Jurkat, Clone E6-1 (cell line): ENCODE data around the gene COTL1.
"Not testable (repeated sequence)": the region's sequence is repeated elsewhere in the genome, so short reads cannot be mapped to it uniquely, and the experiment has no call there.

Source experiments
- DNase-seq: peaks from one replicate; pipeline ENCODE4 v3.0.0-alpha.2; 2011; ENCODE audit warnings: low read depth, low spot score
- H3K4me3 ChIP-seq: 2 replicates; pipeline ENCODE4 v1.5.1; 2011; ENCODE audit warnings: mild to moderate bottlenecking, low read length, control low read depth, moderate library complexity

COTL1 gene

DNA sequence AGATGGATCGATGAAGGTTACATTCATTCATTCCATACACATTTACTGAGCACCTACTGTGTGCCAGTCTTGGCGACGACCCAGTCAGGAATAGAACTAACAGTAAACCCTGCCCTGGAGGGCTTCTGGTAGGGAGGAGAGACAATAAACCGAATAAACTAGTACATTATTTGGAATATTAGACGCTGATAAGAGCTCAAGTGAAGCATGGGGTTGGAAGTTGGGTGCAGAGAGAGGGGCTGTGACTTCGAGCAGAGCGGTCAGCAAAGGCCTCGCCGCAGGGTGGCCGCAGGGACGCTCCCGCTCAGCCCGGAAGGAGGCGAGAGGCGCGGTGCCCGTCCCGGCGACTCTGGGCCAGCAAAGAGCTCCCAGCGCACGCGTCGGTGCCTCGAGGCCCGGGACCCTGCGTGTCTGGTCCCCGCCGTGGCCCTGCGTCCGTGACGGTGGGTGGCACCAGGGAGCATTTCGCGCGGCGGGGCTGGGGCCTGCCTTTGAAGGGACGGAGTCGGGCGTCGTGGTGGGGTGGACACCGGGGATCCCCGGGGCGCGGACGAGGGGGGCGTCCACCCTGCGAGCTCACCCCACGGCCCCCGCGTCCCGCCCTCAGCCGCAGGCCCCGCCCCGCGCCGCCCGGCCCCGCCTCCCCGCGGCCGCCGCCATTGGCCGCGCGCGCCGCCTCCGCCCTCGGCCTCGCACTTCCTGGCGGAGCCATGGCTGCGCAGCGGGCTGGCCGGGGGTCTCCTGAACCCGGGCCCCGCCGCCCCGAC, 30.1 kb upstream of the COTL1 start, which contains the start of gene KLHL36:
Gene KLHL36, plus strand, starts transcription at position 684 of the 767 bp plus-strand sequence. CDS start 2,357 bp downstream, outside the sequence.
- no peak for DNase-seq
- H3K4me3 ChIP-seq, result peak within 1 kb of the TSS; percentile 53

DNA sequence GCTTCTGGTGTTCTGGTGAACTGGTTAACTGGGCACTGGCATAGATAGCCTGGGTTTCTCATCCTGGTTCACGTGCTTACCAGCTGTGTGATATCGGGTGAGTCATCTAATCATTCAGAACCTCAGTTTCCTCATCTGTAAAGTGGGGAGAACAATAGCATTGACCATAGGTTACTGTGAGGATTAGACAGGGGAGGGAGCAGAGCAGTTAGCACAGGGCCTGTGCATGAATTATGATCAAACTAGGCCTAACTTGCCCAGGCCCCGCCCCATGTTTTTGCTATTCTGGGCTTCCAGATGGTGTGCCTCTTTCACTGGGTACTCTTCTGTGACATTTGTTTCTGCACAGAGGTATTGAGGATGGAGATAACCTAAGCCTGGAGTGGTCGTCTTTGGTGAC, 25.8 kb upstream of the COTL1 start:
- DNase-seq, result no peak
- H3K4me3 ChIP-seq, result no peak overlapping the region

DNA sequence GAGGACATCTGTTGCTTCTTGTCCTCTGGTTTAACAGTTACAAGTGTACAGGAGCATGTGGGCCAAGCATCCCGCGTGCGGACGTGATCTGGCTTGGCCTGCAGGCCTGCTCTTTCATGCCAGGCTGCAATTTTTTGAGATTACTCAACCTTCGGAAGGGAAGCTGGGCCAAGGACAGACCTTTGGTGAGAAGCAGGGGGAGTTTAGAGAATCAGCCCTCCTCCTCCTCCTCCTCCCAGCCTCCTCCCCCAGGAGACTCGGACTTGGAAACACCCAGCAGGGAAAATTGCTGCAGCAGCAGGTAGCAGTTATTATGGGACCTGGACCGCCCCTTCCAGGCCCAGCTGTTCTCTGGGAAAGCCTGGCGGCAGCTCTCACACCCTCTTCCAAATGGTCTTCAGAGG, 25.3 kb upstream of the COTL1 start:
- no peak for DNase-seq
- H3K4me3 ChIP-seq, result no peak overlapping the region

DNA sequence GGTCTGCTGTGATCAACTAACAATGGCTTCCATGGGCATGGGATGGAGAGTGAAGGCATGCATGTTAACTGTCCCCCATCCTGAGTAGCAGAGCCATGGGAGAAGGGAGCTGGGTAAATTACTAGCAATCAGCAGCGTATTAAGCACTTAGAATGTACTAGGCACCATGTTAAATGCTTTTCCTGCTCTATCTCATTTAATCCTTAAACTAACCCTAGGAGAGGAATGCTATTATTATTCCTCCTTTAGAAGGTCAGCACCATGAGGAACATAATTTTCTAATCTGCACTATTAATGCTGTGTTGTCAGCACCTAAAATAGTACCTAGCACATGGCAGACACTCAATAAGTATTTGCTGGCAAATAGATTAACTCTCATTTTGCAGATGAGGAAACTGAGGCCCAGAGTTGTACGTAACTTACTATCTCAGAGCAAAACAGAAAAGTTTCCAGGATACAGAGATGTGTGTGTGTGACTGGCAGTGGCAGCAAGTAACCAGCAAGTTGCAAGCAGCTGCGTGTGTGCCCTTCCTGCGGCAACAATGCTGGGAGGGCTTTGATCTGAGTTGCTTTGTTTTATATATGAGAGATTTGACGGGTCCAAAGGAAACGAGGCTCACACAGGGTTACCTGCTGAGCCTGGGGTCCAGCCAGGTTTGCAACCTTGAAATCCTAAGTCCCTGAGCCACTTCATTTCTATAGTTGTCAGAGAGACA, 23.9 kb upstream of the COTL1 start:
- peak; percentile 62 for DNase-seq
- H3K4me3 ChIP-seq, result 0 out of 2 replicates have a peak overlapping the region, but pooled peaks have one; percentile 25

DNA sequence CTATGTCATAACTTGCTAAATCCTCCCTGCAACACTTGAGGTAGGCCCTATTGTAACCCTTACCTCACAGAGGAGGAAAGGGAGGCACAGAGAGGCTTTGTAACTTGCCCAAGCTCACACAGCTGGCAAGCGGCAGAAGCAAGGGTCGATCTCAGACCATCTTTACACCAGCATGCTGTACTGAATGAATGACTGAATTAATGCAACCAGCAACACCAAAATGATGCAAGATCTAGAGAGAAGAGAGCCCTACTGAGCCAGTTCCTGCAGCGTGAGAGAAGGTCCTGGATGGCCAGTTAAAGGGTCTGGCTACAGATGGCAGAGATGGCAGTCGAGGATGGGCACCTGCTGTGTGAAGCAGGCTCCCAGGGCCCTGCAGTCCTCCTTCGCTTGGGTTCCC, 22.3 kb upstream of the COTL1 start:
- H3K4me3 ChIP-seq, result no peak overlapping the region
- DNase-seq, result no peak

DNA sequence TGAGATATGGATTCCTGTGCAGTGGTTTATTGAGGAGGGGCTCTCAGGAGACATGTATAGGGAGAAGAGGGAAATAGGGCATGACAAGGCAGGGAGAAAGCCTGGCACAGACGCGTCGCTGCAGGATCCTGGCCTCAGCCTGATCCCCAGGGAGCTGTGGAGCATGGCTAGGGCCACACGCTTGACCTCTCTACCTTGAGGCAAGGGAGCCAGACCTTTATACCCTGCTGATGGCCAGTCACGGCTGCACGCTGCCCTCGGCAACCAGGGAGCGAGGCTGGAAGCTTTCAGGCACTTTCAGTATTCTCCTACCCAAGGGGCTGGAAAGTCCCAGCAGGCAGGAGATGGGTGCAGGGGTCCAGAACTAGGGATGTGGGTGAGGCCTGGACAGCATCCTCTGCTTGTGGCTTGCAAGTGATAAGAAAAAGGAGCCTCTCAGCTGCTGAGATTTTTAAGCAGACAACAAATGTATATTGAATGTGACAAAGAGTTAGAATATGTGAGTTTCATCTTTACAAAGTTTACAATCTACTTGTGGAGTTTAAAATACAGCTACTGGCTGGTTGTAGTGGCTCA, 20.4 kb upstream of the COTL1 start:
- no peak overlapping the region for H3K4me3 ChIP-seq
- no peak for DNase-seq

DNA sequence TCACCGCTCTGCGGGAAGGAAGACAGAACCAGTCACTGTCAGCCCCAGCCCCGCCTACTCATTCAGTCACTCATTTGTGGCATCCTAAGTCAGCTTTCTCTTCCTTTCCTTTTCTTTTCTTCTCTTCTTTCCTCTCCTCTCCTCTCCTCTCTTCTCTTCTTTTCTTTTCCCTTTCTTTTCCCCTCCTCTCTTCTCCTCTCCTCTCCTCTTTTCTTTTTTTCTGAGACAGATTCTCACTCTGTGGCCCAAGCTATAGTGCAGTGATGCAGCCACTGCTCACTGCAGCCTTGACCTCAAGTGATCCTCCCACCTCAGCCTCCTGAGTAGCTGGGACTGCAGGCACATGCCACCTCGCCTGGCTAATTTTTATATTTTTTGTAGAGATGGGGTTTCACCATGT, 19.8 kb upstream of the COTL1 start:
- DNase-seq, result no peak
- no peak overlapping the region for H3K4me3 ChIP-seq

DNA sequence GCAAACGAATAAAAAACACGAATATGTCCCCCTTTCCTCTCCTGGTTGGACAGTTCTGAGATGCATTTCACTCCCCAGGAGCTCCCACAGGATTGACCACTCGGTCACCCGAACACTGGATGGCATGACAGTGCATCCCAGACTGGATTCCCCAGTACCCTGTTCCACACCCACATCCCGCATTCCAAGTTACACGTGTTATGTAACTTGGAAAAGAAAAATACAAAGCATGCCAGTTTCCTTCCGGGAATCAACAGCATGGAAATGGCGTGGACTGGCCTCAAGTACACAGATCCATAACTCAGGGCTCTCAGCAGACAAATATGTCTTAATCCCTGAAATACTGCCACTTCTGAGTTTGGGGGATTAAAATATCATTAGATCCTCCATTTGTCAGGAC, 17.8 kb upstream of the COTL1 start:
- no peak overlapping the region for H3K4me3 ChIP-seq
- no peak for DNase-seq

DNA sequence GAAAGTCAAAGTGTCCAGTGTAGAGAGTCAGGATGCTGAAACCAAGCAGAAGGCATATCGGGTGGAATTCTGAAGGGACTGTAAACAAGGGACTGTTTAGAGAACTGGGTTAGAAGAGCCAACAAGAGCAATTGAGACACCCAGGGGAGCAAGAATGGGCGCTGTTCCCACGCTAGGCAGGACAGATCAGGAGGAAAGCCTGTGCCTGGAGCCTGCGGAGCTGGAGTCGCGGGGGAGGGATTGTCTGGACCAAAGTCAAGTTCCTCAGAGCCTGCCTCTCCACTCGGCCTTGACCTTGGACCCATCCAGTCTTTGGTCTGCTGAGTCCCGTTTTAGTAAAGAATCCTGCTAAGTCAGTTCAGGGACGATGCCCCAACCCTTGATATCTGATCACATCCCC, 15.7 kb upstream of the COTL1 start:
- DNase-seq, result no peak
- no peak overlapping the region for H3K4me3 ChIP-seq

DNA sequence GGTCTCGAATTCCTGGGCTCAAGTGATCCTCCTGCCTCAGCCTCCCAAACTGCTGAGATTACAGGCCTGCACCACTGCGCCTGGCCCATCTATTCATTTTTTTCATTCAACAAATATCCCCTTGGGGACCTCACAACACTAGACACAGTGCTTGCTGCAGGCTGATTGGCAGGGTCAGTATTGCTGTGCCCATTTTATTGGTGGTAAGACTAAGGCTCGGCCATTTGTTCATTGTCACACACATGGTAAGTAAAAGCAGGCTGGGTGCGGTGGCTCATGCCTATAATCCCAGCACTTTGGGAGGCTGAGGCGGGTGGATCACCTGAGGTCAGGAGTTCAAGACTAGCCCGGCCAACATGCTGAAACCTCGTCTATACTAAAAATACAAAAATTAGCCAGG, 15.0 kb upstream of the COTL1 start:
- not testable (repeated sequence) for DNase-seq, H3K4me3 ChIP-seq

DNA sequence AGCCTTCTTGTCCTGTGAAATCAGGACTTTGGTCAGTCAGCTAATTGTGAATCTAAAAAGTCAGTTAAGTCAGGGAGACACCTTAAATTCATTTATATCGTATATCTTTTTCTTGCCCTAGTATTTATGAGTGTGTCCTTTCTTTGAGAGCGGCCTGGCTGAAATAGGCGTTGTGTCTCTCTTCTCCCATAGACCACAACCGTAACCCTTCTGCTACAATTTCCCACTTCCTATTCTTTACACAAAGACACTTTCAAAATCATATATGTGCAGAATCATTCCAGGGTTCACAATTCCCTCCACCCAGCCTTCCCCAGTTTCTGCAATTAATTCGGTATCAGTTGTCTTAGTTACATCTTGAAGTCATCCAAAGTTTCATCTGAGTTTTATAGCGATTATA, 14.0 kb upstream of the COTL1 start:
- H3K4me3 ChIP-seq, result no peak overlapping the region
- DNase-seq, result no peak

DNA sequence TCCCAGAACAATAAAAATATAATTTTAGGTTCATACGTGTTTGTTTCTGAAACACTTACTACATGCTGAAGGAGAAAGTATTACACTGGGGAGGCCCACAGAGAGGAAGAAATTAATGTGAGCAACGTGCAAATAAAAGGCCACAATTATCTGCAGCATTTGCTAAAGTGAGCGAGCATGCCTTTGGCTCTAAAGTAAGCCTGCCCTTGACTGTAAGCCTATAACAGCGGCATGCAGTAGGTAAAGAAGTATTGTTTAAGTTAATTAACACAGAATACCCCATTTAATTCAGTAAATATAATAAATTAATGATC, 13.2 kb upstream of the COTL1 start:
- no peak for DNase-seq
- no peak overlapping the region for H3K4me3 ChIP-seq

DNA sequence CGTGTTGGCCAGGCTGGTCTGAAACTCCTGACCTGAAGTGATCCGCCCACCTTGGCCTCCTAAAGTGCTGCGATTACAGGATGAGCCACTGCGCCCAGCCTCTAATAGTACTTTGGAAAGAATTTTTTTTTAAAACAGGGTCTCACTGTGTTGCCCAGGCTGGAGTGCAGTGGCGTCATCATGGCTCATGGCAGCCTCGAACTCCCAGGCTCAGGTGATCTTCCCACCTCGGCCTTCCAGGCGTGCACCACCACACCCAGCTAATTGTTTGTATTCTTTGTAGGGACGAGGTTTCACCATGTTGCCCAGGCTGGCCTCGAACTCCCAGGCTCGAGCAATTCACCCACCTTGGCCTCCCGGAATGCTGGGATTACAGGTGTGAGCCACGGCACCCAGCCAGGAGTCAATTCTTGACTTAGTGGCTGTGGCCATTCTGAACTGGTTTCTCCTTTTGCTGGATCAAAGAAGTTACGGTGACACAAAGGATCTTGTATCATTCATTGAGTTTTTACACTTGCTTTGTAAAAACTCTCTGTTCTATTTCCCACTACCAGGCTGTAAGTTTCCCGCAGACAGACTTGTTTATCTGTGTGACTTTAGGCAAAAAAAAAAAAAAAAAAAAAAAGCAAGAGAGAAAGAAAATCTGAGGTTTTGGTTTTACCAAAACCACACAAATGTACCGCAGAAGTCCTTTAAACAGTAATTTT, 12.7 kb upstream of the COTL1 start:
- no peak for DNase-seq
- H3K4me3 ChIP-seq, result no peak overlapping the region

DNA sequence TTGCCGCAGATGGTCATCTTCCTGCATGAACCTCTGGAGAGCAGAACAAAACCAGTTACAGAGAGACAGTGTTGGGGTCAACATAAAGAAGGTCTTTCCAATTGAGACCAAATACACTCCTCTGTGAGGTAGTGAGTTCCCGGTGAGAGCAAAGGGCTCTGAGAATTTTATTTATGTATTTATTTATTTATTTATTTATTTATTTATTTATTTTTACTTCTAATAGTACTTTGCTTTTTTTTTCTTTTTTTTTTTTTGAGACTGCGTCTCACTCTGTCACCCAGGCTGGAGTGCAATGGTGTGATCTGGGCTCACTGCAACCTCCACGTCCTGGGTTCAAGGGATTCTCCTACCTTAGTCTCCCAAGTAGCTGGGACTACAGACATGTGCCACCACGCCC, 12.1 kb upstream of the COTL1 start:
- no peak for DNase-seq

DNA sequence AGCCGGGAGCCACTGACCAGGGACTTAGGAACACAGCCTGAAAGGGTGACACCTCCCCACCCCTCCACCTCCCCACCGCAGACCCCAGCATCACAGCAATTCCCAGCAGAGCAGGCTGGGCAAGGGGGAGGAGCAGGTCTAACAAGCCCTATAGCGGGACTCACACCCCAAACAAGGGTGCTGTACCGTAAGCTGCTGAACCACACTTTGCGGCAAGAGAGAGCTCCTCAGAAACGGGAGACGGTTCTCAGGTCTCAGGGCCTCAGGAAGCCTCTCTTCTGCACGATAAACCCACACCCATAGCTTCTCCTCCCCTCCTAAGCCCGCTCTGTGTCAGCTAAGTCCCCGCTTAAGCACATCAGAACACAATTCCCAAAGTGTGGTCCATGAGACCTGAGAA, 11.7 kb upstream of the COTL1 start:
- DNase-seq, result no peak
- no peak overlapping the region for H3K4me3 ChIP-seq

More for the DNA sequence above, 12.1 kb upstream of the COTL1 start:
- H3K4me3 ChIP-seq, result no peak overlapping the region

DNA sequence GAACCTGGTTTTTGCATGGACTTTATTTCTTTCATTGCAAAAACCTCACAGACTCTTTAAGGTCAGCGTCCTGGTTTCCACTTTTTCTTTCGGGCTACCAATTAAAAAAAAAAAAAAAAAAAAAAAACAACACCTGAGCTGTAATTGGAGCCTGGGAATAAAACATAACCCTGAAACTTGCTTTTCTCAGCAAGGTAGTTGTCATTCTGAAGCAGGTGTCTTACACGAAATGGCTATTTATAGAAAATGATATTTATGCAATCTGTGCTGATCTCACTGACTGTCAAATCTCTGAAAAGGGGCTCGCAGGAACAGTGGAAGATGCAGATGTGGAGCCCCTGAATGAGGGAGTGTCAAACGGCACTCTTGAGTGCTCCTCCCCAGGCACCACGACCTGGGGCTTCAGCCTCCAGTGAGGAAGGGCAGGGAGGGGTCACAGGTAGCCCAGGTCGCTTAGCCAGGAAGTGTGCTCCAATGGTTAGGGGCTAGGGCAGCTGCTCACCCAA, 10.4 kb upstream of the COTL1 start:
- H3K4me3 ChIP-seq, result no peak overlapping the region

DNA sequence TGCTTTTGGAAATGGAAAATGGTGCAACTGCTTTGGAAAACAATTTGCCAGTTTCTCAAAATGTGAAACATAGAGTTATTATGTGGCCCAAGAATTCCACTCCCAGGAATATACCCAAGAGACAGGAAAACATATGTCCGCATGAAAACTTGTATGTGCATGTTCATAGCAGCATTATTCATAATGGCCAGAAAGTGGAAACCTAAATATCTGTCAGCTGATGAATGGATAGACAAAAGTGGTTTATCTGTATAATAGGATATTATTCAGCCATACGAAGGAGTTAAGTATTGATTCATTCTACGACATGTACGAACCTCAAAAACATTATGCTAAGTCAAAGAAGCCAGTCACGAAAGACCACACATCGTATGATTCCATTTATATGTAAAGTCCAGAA, 7.7 kb upstream of the COTL1 start:
- no peak for DNase-seq
- no peak overlapping the region for H3K4me3 ChIP-seq

More for the DNA sequence above, 10.4 kb upstream of the COTL1 start:
- DNase-seq, result no peak

DNA sequence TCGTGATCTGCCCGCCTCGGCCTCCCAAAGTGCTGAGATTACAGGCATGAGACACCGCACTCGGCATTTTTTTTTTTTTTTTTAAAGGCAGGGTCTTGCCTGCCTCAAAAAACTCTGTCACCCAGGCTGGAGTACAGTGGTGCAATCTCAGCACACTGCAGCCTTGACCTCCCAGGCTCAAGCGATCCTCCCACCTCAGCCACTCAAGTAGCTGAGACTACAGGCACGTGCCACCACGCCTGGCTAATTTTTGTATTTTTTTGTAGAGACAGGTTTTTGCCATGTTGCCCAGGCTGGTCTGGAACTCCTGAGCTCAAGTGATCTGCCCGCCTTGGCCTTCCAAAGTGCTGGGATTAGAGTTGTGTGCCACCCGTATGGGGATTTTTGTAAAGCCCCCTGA, 3.0 kb upstream of the COTL1 start:
- not testable (repeated sequence) for H3K4me3 ChIP-seq, DNase-seq

DNA sequence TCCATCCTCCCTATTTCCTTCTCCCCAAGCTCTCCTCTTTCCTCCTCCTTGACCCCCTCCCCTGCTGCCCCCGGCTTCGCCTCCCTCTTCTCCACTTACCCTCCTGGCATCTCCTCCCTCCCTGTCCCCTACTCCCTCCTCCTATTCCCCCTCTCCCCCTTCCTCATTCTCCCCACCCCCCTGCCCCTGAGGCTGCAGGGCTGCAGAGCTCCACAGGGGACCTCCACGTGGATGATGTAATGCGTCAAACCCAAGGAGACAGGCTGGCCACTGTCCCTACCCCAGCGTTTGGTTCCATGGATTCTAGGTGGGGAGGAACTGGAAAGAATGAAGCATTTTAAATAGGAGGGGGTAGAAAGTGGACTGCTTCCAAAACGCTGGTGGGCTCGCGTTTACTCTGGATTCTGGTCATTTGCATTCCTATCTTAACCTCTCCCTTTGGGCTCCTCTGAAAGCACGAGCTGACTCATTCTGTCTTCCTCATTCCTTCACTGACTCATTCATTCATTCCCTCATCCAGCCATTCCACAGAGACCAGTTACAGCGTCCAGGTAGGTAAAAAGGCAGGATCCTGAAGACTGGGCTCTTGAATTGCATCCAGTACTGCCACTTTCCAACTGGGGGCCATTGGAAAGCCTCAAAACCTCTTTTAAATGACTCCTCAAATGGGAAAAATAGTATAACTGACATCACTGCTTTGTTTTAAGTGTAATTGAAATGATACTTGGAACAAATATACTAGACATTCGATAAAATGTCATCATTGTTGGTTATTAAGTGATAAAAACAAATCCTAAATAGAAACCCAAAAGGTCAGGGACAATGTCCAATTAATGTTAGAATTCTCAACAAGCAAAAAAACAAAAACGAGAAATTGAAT, 943 bp upstream of the COTL1 start:
- H3K4me3 ChIP-seq, result peak overlapping the region; percentile 35
- DNase-seq, result no peak
